ENCODE data around the gene EID2B.

GRCh38 chr19:39500543-39500942, 32.1 kb downstream of the EID2B start:
- TF ChIP-seq, protein P1, sequence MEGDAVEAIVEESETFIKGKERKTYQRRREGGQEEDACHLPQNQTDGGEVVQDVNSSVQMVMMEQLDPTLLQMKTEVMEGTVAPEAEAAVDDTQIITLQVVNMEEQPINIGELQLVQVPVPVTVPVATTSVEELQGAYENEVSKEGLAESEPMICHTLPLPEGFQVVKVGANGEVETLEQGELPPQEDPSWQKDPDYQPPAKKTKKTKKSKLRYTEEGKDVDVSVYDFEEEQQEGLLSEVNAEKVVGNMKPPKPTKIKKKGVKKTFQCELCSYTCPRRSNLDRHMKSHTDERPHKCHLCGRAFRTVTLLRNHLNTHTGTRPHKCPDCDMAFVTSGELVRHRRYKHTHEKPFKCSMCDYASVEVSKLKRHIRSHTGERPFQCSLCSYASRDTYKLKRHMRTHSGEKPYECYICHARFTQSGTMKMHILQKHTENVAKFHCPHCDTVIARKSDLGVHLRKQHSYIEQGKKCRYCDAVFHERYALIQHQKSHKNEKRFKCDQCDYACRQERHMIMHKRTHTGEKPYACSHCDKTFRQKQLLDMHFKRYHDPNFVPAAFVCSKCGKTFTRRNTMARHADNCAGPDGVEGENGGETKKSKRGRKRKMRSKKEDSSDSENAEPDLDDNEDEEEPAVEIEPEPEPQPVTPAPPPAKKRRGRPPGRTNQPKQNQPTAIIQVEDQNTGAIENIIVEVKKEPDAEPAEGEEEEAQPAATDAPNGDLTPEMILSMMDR (IDR thresholded peaks at IDR 0.05 in 8 of 11, conservative IDR thresholded peaks at IDR 0.05 in 3 of 11), result no peak
- TF ChIP-seq POLR2A (IDR thresholded peaks at IDR 0.05) (no peak), POLR2AphosphoS5 (IDR thresholded peaks at IDR 0.05) (no peak)

Data from spleen (tissue), 7 donors.